GM12865 (cell line): ENCODE data around the gene POM121.
A peak's percentile ranks its signal among the peaks of the same experiment; 100 is the strongest.
"Not testable (repeated sequence)": the region's sequence is repeated elsewhere in the genome, so short reads cannot be mapped to it uniquely, and the experiment has no call there.

Experiments
- DNase-seq: peaks from one replicate; pipeline ENCODE4 v3.0.0; 2010; ENCODE audit warnings: low read depth
- H3K4me3 ChIP-seq: 2 replicates; pipeline ENCODE4 v1.5.1; 2011; ENCODE audit warnings: mild to moderate bottlenecking, low read depth, low read length, control low read depth

POM121 gene

DNA sequence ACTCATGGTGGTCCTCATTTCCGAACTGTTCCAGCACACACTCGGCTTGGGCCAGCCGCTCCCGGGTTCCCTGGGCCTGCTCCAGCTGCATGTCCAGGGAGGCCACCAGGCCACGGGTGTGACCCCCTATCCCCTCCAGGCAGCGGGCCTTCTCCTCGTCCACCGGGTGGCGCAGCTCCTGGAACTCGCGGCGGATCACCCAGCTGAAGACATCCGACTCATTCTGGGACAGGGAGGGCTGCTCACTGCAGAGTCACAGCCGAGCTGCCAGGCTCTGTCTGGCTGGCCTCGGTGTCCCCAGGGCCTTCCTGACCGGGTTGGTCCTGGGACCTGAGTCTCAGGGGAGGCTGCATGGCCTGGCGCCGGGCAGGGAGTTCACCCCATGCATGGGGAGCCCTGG is 35.1 kb downstream of the POM121 start:
- DNase-seq, H3K4me3 ChIP-seq: not testable (repeated sequence)

DNA sequence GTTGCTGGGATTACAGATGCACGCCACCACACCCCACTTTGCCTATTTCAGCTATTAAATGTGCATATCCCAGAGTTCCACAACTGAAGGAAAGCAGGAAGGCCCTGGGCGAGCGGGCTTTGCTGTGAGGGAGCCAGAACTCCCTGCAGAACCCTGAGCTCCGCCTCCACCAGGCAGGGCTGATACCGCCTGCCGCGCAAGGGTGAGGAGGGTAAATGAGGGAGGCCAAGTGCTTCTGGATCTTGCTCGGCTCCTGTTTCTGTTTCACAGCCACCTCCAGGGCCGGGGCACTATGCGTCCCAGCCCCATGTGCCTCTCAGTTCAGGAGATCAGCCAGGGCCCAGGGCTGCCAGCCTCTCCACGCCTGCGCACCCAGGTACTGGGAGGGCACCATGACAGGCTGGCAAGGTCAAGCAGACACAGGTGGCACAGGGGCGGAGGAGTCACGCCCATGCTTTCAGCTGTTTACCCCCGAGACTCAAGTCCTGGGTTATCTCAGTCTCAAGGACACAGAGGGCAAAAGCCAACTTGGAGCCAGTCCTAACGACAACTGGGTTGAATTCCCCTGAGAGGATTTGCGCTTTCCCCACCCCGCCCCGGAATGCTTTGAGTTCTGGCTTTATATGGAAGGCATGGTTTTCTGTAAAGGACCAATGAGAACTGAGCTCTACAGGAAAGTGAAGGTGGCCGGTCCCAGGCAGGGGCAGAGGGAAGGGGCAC is 35.9 kb downstream of the POM121 start:
- not testable (repeated sequence) for H3K4me3 ChIP-seq, DNase-seq

DNA sequence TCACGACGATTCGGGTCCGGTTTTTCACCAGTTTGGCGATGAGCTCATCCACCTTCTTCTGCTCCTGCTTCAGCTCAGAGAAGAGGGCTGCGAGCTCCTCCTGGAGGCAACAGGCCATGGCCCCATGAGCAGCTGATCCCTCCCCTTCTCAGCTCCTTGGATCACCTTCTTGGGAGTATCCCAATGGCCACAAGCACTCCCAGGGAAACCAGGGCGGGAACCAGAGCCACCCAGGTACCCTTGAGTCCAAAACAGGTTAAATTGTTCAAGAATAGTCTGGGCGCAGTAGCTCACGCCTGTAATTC is 36.4 kb downstream of the POM121 start:
- not testable (repeated sequence) for H3K4me3 ChIP-seq, DNase-seq

DNA sequence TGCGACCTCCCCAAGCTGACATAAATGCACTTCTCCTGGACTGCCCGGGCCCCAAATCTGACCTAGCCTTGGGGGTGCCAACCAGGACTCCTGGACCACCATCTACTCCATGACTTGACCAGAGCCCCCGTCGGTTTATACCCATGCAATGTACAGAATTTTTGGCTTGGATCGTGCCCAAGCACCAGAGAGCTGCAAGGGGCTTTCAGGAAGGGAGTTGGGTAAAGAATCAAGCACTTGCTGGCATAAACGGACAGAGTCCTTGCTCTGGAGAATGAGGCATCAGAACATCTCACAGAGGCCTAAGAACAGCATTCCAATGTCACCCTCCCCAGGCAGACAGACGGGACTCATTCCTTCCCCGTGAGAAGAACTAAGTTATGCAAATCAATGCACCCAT is 38.2 kb downstream of the POM121 start:
- DNase-seq, H3K4me3 ChIP-seq: not testable (repeated sequence)

DNA sequence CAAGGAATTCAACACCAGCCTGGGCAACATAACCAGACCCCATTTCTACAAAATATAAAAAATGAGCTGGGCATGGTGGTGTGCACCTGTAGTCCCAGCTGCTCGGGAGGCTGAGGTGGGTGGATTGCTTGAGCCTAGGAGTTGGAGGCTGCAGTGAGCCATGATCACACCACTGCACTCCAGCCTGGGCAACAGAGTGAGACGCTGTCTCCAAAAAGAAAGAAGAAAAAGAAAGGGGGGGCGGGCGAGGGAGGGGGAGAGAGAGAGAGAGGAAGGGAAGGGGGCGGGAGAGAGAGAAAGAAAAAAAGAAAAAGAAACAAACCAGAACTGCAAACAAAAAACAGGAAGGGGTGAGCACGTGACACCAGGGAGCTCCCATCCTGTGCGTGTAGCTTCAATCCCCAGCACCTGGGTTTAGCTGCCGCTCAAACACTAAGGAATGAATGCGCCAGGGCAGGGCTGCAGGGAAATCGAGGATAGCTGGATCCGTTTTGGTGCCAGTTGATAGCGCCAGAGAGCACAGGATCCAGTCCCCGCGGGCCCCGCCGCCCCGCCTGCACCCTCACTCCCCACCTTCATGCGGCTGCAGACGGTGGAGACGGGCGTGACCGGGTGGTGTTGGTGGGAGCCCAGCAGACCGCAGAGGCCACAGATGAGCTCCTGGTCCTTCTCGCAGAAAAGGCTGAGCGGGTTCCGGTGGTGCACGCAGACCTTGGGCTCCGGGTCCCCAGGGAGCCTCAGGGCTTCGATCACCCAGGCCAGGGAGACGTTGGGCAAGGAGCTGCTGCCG is 40.5 kb downstream of the POM121 start:
- not testable (repeated sequence) for DNase-seq, H3K4me3 ChIP-seq

DNA sequence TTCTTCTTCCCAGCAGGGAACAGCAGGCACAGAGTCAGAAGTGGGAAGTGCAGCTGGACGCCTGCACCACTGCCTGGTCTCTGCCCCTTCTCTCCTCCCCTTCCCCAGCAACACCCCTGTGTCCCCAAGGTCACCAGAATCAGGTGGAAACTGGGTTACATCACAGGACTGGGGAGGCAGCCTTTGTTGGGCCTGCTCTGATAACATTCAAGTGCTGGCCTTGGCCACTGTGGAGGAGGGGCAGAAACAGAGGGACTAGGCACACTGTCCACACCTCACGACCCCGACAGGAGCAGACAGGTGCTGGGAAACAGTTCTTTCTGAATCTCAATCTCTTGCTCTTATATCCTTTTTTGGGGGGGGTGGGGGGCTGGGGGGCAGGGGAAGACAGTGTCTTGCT is 42.0 kb downstream of the POM121 start:
- H3K4me3 ChIP-seq, DNase-seq: not testable (repeated sequence)

DNA sequence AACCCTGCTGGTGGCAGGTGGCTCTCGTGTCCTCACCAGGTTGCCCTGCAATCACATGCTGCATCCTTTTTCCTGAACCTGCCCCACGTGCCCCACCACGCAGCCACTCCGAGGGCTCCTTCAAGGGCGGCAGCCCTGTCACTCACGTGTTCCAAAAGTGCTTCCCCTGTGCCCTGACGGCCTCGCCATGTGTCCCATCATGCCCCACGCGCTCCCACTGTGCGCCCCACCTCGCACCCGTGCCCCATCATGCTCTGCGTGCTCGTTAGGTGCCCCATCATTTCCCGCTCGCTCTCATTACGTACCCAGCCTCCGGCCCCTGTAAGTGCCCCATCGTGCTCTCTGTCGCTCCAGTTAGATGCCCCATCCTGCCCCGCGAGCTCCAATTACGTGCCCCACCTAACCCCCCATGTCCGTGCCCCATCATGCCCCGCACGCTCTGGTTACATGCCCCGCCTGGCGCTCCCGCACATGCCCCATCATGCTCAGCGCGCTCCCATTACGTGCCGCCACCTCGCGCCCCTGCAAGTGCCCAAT is 44.2 kb downstream of the POM121 start, which contains the start of gene TRIM74:
Gene TRIM74, minus strand, starts transcription at position 487 of the 537 bp plus-strand sequence. CDS start 3,309 bp downstream, outside the sequence.
- not testable (repeated sequence) for DNase-seq

DNA sequence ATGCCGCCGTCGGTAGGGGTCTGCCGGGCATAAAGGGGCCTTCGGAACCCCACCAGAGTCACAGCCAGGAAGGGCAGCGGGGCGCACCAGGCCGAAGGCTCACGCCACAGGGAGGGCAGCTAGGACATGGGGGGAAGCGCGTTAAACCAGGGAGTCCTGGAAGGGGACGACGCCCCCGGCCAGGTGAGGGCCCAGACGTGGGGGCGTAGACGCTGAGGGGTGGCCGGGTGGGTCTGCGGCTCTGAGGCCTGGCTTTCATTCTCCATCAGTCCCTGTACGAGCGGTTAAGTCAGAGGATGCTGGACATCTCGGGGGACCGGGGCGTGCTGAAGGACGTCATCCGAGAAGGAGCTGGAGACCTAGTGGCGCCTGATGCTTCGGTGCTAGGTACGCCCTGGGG is 44.8 kb downstream of the POM121 start:
- H3K4me3 ChIP-seq: not testable (repeated sequence)

More for the DNA sequence above, 44.2 kb downstream of the POM121 start, which contains the start of gene TRIM74:
- not testable (repeated sequence) for H3K4me3 ChIP-seq

DNA sequence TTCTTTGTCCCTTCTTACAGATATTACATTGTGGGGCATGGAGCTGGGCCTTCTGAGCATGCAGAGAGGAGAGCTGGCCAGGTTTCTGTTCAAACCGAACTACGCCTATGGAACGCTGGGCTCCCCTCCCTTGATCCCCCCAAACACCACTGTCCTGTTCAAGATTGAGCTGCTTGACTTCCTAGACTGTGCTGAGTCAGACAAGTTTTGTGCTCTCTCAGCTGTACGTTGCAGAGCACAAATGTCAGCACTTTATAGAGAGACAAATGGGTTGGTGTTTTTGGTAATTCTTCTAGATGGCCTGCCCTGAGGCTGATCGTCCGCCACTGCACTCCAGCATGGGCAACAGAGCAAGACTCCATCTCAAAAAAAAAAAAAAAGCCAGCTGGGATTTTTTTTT is 46.6 kb downstream of the POM121 start:
- not testable (repeated sequence) for H3K4me3 ChIP-seq, DNase-seq

More for the DNA sequence above, 44.8 kb downstream of the POM121 start:
- not testable (repeated sequence) for DNase-seq

DNA sequence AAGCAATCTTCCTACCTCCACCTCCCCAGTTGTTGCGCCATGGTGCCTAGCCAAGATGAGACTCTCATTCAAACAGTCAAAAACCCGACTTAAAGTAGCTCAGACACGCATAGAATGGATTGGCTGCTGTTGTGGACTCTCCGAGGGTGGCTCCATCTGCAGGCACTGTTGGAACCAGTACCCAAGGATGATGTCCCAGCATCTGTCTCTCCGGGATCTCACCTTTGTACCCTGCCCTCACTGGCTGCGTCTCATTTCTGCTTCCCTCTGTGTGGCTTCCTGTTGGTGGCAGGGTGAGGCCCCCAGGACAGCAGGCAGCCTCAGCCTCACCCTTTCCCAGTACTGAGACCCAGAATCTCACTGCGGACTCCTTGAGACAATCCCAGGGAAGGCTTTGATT is 49.9 kb downstream of the POM121 start:
- DNase-seq, H3K4me3 ChIP-seq: not testable (repeated sequence)

DNA sequence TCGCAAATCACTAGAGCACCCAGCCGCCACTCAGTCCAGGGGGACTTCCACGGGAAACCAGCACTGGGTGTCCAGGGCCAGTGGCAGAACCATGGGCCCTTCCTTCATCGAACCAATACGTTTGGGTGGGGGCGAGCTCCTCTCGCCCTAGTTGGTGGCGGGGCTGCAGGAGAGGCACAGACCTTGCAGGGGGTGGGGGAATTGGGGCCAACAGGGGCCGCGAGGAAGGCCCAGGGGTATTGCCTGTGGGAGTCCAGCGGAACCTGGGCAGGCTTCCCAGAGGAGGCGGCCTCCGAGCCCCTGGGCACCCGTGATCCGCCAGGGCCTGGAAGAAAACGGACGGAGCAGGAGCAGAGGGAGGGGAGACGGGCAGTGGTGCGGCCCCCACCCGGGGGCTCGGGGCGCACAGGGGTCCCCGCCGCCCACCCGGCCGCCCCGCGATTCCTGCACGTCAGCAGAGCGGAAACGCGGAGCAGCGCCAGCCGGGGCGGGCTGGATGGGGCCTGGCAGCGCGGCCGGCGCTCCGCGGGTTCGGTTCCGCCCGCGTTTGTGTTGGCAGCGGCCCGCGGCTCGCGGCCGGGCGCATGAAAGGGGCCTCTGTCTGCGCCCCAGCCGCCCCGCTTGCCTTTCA is 50.9 kb downstream of the POM121 start:
- H3K4me3 ChIP-seq: not testable (repeated sequence)
- DNase-seq: peak; percentile 0

DNA sequence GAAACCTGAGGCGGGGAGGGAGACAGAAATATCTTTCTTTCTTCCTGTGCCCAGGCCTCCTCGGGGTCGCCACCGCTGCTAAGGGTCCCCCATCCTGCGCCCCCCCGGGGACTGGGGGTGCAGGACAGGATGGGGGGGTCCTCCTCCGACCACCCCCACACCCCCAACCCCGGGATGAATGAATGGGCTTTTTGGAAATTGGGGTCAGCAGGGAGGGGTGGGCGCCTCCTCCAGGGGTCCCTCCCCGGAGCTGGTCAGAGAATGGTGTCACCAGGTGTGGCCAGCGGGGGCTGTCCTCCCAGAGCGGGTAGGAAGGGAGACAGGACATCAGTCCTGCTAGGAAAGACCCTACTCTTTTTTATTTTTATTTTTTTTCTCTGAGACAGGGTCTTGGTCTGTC is 51.5 kb downstream of the POM121 start:
- not testable (repeated sequence) for DNase-seq

DNA sequence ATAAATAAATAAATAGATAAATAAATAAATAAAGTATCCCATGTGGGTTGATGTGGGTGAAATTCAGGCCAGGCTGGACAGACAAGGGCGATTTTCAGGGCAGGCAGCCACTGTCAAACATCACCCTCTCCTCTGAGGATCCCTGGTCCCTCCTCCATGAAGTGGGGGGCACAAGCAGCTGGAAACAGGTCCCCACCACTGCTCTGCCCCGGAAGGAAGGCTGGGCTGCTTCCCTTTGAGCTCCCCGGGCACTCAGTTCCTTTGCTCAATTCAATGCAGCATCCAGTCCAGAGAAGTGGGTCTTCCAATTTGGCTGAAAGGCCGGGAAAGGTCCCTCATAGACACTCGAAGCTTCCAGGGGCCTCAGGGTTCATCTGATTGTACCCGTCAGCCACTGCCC is 55.5 kb downstream of the POM121 start:
- not testable (repeated sequence) for H3K4me3 ChIP-seq, DNase-seq

More for the DNA sequence above, 51.5 kb downstream of the POM121 start:
- H3K4me3 ChIP-seq: not testable (repeated sequence)

DNA sequence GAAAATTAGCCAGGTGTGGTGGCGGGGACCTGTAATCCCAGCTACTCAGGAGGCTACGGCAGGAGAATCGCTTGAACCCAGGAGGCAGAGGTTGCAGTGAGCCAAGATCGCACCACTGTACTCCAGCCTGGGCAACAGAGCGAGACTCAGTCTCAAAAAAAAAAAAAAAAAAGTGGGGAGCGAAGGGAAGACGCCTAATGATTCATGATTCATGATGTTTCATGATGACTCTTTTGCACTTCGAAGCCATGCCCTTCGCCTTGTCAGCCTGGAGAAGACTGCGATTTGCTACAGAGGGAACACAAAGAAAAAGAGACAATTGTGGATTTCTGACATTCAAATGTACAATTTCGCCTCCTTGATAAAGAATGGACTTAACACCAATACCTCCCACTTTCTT is 57.2 kb downstream of the POM121 start:
- not testable (repeated sequence) for H3K4me3 ChIP-seq, DNase-seq

DNA sequence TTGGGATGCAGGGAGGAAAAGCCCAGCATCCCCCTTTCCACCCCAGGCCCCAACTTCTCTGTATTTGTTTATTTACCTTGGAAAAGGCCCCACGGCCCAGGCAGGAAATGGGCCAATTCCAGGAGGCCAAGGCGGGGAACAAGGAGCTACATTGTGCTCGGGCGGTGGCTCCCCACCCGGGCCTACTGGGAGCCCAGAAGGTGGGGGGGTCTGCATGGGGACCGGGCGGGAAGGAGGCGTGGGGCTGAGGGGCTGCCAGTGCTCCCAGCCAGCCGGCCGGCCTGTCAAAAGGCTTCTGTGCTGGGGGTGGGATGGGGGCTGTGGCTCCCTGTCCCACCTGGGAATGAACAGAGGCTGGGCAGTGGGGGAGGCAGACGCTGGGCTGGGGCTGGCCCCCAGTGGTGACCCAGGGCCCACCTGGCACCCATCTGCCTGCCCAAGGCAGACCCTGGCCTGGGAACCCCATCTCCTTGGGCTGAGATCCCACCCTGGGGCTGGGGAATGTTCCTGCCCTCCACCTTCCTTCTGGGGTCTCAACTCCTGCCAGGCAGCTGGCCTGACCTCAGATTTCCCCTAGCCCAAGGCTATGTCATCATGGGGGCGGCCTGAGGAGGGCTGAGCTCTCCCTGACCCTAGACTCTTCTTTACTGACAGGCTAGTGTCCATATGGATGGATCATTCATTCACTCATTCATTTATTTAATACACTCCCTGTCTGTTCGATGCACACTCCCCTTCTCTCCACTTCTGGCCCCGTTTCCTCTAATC is 65.4 kb downstream of the POM121 start:
- not testable (repeated sequence) for H3K4me3 ChIP-seq, DNase-seq

DNA sequence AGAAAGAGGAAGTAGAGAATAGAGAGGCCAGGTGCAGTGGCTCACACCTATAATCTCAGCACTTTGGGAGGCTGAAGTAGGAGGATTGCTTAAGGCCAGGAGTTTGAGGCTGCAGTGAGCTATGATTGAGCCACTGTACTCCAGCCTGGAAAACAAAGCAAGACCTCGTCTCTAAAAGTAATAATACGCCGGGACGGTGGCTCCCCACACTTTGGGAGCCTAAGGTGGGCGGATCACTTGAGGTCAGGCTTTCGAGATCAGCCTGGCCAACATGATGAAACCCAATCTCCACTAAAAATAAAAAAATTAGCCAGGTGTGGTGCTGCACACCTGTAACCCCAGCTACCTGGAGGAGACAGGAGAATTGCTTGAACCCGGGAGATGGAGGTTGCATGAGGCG is 70.6 kb downstream of the POM121 start:
- not testable (repeated sequence) for DNase-seq, H3K4me3 ChIP-seq

DNA sequence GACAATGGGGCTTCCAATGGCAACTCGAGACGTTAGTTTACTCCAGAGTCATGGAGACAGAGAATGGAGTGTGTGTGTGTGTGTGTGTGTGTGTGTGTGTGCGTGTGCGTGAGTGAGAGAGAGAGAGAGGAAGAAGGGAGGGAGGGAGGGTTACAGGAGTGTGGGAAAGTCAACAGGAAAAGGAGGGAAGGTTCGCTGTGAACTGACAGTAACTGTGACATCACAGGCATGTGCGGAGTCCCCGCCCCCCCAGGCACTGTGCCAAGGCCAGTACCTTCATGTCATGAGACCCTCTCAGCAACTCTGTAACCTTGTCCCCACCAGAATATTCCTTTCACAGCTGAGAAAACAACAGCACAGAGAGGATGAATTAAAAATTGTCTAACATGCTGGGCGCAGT is 72.6 kb downstream of the POM121 start:
- not testable (repeated sequence) for H3K4me3 ChIP-seq, DNase-seq

DNA sequence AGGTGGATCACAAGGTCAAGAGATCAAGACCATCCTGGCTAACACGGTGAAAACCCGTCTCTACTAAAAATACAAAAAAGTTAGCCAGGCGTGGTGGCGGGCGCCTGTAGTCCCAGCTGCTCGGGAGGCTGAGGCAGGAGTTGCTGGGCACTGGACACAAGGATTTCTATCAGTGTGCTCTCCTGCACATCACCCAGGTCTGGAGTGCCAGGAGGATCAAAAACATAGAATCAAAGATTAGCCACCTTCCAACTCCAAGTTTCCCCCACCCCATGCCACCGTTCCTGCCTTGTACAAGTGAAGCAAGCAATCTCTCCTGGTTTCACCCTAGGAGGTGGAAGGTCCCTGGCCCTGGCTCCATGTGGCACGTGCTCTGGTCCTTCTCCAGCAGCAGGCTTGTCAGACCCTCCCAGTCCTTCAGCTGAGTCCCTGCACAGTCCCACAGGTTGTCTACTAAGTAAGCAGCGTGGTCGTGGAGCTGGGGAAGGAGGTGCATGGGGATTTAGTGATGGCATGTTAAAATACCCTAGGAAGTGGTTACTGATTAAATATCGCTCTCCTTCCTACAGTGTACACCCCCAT is 73.1 kb downstream of the POM121 start:
- DNase-seq, H3K4me3 ChIP-seq: not testable (repeated sequence)
